Measurements from ENCODE around the gene BCAS4.

GRCh38 chr20:50772420-50773185 lies 22.3 kb upstream of the BCAS4 start:
- no peak for TF ChIP-seq SP1 (IDR thresholded peaks at IDR 0.05)
- no peak for TF ChIP-seq ELF4 (IDR thresholded peaks at IDR 0.05)
- TF ChIP-seq BHLHE40 (IDR thresholded peaks at IDR 0.05; ENCODE audit: borderline replicate concordance) = no peak
- no peak for TF ChIP-seq FOXM1 (IDR thresholded peaks at IDR 0.05; ENCODE audit: borderline replicate concordance)
- no peak for TF ChIP-seq FOXK2 (IDR thresholded peaks at IDR 0.05)
- no peak for TF ChIP-seq ZNF384 (IDR thresholded peaks at IDR 0.05)
- no peak for TF ChIP-seq ARNT (IDR thresholded peaks at IDR 0.05)
- no peak for TF ChIP-seq CTBP1 (IDR thresholded peaks at IDR 0.05; ENCODE audit: borderline replicate concordance)
- no peak for TF ChIP-seq HDGF (IDR thresholded peaks at IDR 0.05; ENCODE audit: borderline replicate concordance)
- no peak for TF ChIP-seq SUZ12 (IDR thresholded peaks at IDR 0.05)
- no peak for TF ChIP-seq NFRKB (IDR thresholded peaks at IDR 0.05)
- TF ChIP-seq PKNOX1 (IDR thresholded peaks at IDR 0.05) = no peak
- no peak for TF ChIP-seq LEF1 (IDR thresholded peaks at IDR 0.05; ENCODE audit: borderline replicate concordance)
- TF ChIP-seq L3MBTL2 (conservative IDR thresholded peaks at IDR 0.05) = no peak
